HG03442 (cell line): ENCODE data around the gene WDR53.
"Not testable (repeated sequence)": the region's sequence is repeated elsewhere in the genome, so short reads cannot be mapped to it uniquely, and the experiment has no call there.

Experiments
- ATAC-seq: cut with Tn5 transposase; IDR thresholded peaks from one replicate; pipeline ENCODE4 v1.9.1; 2021; ENCODE audit warnings: mild to moderate bottlenecking, moderate library complexity; ENCODE audit not compliant: unreplicated experiment

WDR53 gene

GRCh38 chr3:196568246-196569002 is at the start of gene WDR53, which contains the start of gene FBXO45:
Gene WDR53, minus strand, starts transcription at chr3:196568554. Its CDS starts 7,079 bp downstream, at chr3:196561475.
Gene FBXO45, plus strand, starts transcription at chr3:196568660. Its CDS starts 325 bp downstream, at chr3:196568985.
- peak; percentile 87 for ATAC-seq

- no peak for ATAC-seq
Measured at GRCh38 chr3:196617256-196617655, 48.9 kb upstream of the WDR53 start.

- not testable (repeated sequence) for ATAC-seq
Measured at GRCh38 chr3:196615234-196615633, 46.9 kb upstream of the WDR53 start.

DNA sequence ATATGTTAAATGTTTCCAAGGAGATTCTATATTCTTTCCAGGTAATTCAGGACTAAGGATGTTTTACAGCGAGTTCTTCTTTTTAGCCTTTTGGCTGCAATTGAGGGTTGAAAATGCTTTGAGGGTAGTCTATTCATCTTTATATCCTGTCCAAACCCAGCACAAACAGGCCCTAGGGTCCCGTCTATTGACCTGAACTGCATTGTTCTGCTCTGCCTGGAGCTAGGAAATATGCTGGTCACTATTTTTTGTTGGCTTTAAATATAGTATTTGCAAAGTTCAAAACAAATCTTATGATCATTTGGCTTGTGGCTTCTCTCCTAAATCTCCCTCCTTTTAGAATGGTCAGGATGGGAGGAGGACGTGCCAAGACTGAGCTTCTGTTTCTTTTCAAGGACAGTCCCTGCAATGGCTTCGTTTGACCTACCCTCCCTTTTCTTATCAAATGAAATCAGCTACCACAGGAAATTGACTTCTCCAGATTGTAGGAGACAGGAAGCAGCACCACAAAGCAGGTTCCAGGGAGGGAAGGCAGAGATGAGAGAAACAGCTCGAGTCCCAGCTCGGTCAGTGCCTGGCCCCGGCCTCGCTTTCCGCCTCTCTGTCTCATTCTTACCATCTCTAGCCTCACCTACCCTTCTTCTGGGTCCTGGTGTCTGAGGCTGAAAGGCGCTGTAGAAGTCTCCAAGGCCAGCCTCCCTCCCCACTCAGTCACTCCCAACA is 43.6 kb upstream of the WDR53 start:
- no peak for ATAC-seq

GRCh38 chr3:196609805-196610515 is 41.6 kb upstream of the WDR53 start:
- ATAC-seq: no peak

- no peak for ATAC-seq
Measured at GRCh38 chr3:196609343-196609775, 41.0 kb upstream of the WDR53 start.

DNA sequence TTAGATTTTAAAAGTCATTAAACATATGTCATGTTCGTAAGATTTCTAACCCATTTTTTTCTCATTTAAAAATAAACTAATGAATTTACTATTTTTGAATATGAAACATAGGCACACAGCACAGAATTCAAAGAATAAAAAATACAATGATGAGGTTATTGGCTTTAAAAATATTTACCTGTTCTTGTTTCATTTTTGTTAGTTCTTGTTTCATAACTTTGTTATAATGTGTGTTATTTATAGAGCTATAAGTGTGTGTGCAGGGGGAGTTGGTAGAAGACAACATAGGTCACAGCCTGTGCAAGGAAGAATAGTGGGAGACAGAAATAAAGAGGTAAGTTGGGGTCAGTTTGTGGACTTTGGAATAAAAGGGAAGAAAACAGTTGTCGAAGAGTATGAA is 40.3 kb upstream of the WDR53 start:
- no peak for ATAC-seq

DNA sequence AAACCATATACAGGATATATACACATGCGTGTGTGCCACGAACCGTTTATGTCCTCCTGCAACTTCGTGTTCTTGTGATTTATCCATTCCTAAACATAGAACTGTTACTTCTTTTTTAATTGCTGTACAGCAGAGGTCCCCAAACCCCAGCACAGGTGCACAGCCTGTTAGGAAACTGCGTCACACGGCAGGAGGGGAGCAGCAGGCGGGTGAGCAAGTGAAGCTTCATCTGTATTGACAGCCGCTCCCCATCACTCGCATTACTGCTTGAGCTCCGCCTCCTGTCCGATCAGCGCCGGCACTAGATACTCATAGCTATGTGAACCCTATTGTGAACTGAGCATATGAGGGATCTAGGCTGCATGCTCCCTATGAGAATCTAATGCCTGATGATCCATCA is 36.2 kb upstream of the WDR53 start:
- no peak for ATAC-seq

DNA sequence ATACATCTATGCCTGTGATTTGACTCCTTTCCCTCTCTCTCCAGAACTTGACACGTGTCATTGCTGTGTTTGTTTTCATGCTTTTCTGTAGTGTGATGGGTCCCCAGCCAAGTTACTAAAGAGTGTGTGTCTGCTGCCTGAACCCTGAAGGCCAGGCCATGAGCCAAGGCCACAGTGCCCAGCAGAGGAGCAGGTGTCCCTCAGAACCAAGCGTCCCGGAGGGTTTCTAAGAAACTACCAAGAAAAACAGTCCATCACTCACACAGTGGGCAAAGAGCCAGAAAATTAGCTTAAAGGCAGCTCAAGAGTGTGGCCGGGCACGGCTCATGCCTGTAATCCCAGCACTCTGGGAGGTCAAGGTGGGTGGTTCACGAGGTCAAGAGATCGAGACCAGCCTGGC is 35.3 kb upstream of the WDR53 start:
- no peak for ATAC-seq

DNA sequence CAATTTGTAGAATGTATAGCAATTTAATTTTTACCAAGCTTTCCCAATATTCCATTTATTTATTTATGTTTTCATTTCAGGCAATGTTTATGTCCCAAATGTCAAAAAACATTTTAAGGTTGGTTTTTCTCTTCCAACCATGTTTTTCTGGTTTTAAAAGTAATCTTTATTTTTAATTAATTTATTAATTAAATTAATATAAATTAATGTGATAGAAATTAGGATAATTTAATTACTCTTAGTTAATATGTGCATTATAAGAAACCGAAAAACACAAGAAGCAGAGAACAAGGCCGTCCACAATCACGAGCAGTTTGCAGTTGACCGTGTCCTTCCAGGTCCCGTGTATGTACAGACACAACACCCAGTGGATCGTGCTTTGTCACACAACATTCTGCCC is 34.3 kb upstream of the WDR53 start:
- ATAC-seq: no peak

DNA sequence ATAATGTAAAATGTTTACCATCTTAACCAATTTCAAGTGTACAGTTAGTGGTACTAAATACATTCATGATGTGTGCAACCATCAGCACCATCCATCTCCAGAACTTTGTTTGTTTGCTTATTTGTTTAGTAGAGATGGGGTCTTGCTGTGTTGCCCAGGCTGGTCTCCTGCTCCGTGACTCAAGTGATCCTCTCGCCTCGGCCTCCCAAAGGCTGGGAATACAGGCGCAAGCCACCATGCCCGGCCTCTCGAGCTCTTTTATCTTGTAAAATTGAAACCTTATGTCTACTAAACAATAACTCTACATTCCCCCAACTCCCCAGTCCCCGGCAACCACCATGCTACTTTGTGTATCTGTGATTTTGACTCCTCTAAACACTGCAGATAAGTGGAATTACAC is 32.0 kb upstream of the WDR53 start:
- ATAC-seq: no peak

DNA sequence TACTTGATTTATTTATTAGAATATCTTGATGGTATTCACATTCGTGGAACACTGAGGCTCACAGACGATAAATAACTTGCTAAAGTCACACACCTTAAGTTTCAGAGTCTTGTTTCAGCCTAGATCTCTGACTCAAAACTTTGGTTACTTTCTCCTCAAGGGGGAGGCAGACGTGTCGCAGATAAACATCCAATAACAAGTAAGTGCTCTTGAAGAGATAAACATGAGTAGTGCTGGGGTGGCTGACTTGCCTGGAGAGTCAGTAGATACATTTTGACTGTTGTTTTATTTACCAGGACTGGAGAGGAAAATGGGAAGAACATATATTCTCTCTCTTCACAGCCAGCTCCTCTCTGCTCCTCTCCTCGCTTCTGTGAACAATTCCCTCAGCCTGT is 31.4 kb upstream of the WDR53 start:
- ATAC-seq: no peak

DNA sequence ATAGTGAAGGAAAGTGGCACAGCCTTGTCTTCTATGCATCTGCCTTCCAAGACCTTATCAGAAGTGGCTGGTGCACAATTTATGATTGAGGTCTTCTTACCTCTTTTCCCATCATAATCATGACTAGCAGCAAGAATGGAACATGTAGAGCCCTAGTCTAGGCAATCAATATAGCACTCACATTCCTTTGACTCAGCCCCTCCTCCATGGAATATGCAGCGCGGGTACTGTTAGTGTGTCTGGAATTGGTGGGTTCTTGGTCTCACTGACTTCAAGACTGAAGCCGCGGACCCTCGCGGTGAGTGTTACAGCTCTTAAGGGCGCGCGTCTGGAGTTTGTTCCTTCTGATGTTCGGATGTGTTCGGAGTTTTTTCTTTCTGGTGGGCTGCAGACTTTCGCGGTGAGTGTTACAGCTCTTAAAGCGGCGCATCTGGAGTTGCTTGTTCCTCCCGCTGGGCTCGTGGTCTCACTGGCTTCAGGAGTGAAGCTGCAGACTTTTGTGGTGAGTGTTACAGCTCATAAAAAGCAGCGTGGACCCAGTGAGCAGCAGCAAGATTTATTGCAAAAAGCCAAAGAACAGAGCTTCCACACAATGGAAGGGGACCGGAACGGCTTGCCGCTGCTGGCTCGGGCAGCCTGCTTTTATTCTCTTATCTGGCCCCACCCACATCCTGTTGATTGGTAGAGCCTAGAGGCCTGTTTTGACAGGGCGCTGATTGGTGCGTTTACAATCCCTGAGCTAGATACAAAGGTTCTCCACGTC is 29.8 kb upstream of the WDR53 start:
- not testable (repeated sequence) for ATAC-seq

DNA sequence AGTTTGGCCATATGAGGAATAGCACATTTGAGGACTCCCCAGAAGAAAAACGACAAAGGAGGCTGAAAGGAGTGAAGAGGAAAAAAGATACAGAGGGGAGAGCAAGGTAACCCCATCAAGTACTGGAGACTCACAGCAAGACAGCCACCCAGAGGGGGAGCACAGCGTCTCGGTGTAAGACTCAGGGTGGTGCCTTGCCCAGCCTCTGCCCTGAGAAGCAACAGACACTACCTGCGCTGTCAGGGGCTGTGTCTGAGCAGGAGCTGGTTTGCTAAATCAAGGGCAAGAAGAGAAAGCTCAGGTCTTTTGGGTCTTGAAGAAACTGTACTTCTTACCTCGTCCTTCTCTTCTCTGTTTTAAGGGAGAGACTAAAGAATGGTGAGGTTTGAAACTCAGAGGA is 28.0 kb upstream of the WDR53 start:
- no peak for ATAC-seq

GRCh38 chr3:196590279-196590678 is 21.9 kb upstream of the WDR53 start:
- ATAC-seq: no peak

DNA sequence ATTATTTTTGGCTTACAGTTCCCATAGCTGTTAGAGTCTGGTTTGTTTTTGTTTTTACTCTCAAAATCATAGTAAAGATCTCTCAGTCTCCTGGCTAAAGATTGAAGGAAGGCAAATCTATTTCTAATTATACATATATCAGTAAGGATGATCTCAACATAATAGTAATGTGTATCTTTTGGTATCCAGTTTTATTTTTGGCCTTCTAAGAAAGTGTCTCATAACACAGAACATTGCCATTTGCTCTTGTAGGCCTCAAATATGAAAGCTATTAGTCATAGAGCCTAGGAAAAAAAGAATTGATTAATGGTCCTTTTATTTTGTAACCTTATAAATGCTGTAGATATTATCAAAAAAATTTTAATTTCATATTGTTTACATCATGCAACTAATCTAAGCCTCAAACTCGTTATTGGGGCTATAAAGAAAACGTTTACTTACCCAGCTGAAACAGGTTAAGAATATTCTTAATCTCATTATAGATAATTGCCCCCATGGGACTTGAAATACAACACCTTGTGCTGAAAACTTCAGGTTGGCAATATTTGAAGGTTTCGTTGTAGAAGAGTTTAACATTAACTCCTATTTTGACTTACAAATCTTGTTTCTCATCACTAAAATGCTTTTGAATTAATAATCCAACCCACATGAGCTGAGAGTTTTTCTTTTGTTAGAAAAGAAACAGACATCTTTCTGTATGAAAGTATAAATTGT is 16.8 kb upstream of the WDR53 start:
- no peak for ATAC-seq

GRCh38 chr3:196572389-196572788 is 4.0 kb upstream of the WDR53 start:
- no peak for ATAC-seq

- ATAC-seq: not testable (repeated sequence)
Measured at GRCh38 chr3:196570332-196570731, 2.0 kb upstream of the WDR53 start.

DNA sequence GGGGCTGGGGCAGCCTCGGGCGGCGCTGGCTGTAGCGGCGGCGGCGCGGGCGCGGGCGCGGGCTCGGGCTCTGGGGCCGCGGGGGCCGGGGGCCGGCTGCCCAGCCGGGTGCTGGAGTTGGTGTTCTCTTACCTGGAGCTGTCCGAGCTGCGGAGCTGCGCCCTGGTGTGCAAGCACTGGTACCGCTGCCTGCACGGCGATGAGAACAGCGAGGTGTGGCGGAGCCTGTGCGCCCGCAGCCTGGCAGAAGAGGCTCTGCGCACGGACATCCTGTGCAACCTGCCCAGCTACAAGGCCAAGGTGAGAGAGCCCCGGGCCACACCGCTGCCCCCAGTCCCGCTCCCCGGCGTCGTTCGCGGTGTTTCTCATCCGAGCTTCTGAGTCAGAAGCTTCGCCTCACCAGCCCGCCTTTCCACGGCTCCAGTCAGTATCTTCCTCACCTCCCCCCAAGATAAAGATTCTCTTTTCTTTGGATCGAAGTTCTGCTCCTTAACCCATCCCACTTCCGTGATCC is 706 bp upstream of the WDR53 start:
- ATAC-seq: peak; percentile 39

GRCh38 chr3:196563721-196564225 is 4.6 kb downstream of the WDR53 start:
- ATAC-seq: no peak
